GM12872 (cell line): ENCODE measurements around the gene SLC35E4.

Experiments
- TF ChIP-seq, protein P1 (sequence below): IDR thresholded peaks from 3 replicates; pipeline ENCODE4 v1.5.1; 2011; ENCODE audit warnings: low read depth, mild to moderate bottlenecking, low read length, moderate library complexity; ENCODE audit not compliant: insufficient read depth

SLC35E4 gene

DNA sequence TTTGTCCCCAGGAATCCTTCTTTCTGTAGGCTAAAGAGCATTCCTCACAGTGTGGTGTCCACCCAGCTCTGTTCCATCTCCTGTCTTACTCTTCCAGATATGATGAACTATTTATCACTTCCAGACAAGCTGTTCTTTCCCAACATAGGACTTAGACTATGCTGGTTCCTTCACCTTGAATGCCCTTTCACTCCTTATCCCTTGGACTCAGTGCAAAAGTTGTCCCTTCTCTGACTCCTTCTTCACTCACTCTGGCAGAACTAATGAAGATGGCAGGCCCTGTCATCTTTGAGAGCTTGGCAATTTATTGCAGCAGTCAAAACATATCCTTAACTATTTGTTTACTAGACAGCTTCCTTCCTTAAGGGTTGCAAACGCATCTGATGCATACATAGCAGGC lies 55.6 kb downstream of the SLC35E4 start:
- TF ChIP-seq, protein P1, sequence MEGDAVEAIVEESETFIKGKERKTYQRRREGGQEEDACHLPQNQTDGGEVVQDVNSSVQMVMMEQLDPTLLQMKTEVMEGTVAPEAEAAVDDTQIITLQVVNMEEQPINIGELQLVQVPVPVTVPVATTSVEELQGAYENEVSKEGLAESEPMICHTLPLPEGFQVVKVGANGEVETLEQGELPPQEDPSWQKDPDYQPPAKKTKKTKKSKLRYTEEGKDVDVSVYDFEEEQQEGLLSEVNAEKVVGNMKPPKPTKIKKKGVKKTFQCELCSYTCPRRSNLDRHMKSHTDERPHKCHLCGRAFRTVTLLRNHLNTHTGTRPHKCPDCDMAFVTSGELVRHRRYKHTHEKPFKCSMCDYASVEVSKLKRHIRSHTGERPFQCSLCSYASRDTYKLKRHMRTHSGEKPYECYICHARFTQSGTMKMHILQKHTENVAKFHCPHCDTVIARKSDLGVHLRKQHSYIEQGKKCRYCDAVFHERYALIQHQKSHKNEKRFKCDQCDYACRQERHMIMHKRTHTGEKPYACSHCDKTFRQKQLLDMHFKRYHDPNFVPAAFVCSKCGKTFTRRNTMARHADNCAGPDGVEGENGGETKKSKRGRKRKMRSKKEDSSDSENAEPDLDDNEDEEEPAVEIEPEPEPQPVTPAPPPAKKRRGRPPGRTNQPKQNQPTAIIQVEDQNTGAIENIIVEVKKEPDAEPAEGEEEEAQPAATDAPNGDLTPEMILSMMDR, result no peak

DNA sequence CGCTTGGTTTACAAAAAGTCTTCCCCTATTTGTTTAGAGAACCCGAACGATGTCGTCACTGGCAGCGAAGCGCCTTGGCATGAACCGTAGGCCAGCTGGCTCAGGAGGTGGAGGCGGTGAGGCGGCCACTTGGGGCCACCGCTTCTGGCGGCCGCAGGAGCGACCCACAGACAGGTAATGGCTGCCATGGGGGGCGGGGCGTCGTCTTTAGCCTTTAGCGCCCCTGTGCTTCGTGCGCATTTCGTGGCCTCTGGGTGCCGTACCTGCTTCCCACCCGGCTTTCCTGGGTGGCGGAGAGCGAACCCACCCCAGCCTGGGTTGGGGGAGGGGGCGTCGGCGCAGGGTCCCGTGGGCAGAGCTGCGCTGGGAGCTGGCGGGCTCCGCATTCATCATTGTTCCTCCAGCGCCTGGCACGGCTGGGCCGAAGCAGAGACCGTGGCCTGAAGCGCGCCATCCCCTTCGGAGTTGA lies 58.6 kb downstream of the SLC35E4 start:
- TF ChIP-seq, protein P1, result 0 out of 3 replicates have a peak, but pooled peaks have one; percentile 7

DNA sequence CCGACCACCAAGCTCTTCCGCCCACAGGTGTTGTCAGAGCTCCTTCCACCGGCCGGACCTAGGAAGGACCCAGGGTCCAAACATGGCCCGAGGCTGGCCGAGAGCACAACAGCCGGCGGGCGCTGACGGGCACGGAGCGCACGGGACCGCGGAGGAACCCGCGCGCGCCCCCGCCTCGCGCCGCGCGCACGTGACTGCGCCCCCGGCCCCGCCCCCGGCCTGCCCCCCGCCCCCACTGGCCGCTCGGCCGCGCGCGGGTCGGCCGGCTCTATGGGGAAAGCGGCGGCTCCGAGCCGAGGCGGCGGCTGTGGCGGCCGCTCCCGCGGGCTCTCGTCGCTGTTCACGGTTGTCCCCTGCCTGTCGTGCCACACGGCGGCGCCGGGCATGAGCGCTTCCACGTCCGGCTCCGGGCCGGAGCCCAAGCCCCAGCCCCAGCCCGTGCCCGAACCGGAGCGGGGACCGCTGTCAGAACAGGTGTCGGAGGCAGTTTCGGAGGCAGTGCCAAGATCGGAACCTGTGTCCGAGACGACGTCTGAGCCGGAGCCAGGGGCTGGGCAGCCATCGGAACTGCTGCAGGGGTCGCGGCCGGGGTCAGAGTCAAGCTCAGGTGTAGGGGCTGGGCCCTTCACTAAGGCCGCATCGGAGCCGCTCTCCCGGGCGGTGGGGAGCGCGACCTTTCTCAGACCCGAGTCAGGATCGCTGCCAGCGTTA lies 59.2 kb downstream of the SLC35E4 start, which contains the start of gene OSBP2:
Gene OSBP2, plus strand, starts transcription at position 235 of the 711 bp plus-strand sequence. Its CDS starts 36 bp downstream, at position 271.
- TF ChIP-seq, protein P1, result no peak

DNA sequence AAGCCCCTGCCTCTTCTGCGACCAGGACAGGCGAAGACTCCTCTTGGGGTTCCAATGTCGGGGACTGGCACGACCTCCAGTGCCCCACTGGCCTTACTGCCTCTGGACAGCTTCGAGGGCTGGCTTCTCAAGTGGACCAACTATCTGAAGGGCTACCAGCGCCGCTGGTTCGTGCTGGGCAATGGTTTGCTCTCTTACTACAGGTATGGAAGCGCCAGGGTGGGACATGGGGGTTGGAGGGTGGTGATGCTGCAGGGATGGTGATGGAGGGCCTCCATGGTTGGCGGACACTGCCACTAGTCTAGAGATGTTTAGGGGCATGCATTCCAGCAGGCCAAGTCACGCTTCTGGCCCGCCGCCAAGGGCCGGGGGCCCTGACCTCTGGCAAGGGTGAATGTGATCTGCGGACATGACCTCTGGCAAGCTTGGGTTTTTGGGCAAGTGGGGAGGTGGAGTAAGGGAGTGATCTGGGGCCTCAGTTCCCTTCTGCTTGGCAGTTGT lies 59.8 kb downstream of the SLC35E4 start:
- TF ChIP-seq, protein P1, result no peak

DNA sequence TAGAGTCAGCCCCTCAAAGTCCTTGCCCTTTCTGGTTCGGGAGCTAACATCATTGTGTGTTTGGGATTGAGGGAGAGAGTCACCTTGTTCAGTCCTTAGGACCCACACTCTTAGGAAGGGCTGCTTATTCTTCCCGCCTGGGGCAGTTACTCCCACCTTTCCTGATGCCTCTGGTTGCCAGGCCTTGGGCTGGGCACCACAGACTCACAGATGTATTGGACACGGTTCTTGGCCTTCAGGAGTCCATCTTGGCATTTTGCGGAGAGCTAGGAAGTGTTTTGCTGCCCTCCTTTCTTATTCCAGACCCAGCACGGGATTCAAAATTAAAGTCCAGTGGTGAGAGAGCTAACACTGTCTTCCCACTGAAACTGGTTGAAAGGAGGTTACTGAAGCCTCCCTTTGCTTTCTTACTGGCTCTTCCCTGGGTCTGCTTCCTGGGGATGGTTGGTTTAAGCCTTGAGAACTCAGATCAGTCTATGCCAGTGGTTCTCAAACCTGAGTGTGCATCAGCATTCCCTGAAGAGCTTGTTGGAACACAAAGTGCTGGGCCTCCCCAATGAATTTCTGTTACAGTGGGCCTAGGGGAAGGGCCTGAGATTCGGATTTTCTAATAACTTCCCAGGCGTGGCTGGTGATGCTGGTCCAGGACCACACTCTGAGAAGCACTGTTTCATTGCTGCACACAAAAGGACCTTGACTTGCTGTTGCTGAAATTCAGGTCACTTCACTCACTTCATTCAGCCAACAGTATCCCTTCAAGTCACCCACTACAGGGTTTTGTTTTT lies 60.5 kb downstream of the SLC35E4 start:
- TF ChIP-seq, protein P1, result no peak
